Activated T-helper 9 cell treated with anti-CD3 and anti-CD28 coated beads, Interleukin-2, amount 50 U/mL, for 16 hours (primary cell): ENCODE results near the gene CIB4.

ENCODE experiments used
- DNase-seq: peaks from one replicate; pipeline ENCODE4 v3.0.0-alpha.2; 2020; ENCODE audit warnings: low read depth

CIB4 gene

GRCh38 chr2:26606847-26607190, 34.3 kb downstream of the CIB4 start:
- no peak for DNase-seq

- no peak for DNase-seq
These were observed 34.9 kb downstream of the CIB4 start for GRCh38 chr2:26605999-26606846.

GRCh38 chr2:26605195-26605998, 35.8 kb downstream of the CIB4 start:
- no peak for DNase-seq

GRCh38 chr2:26602575-26602974, 38.6 kb downstream of the CIB4 start:
- DNase-seq = no peak

- no peak for DNase-seq
These were observed 41.8 kb downstream of the CIB4 start for GRCh38 chr2:26599387-26599786.

- no peak for DNase-seq
These were observed 42.2 kb downstream of the CIB4 start for GRCh38 chr2:26598996-26599373.

- no peak for DNase-seq
These were observed 42.7 kb downstream of the CIB4 start for GRCh38 chr2:26598336-26598995.

GRCh38 chr2:26597197-26597596, 44.0 kb downstream of the CIB4 start:
- no peak for DNase-seq

GRCh38 chr2:26595146-26595545, 46.0 kb downstream of the CIB4 start:
- DNase-seq = no peak

- no peak for DNase-seq
These were observed 49.3 kb downstream of the CIB4 start for GRCh38 chr2:26591619-26592505.

- DNase-seq = no peak
These were observed 50.1 kb downstream of the CIB4 start for GRCh38 chr2:26590980-26591618.

GRCh38 chr2:26590508-26590907, 50.7 kb downstream of the CIB4 start:
- DNase-seq = no peak

GRCh38 chr2:26588576-26588975, 52.6 kb downstream of the CIB4 start:
- DNase-seq = no peak

GRCh38 chr2:26587994-26588393, 53.2 kb downstream of the CIB4 start:
- no peak for DNase-seq

- DNase-seq = no peak
These were observed 55.2 kb downstream of the CIB4 start for GRCh38 chr2:26585966-26586365.

- DNase-seq = no peak
These were observed 56.1 kb downstream of the CIB4 start for GRCh38 chr2:26585100-26585499.

- no peak for DNase-seq
These were observed 56.5 kb downstream of the CIB4 start for GRCh38 chr2:26584656-26585055.

GRCh38 chr2:26584191-26584590, 57.0 kb downstream of the CIB4 start:
- no peak for DNase-seq

GRCh38 chr2:26583381-26583911, 57.7 kb downstream of the CIB4 start:
- no peak for DNase-seq

GRCh38 chr2:26582890-26583289, 58.3 kb downstream of the CIB4 start:
- no peak for DNase-seq
